Lower lobe of right lung (tissue), 2 donors: ENCODE data around the gene GABPB1. TPM values are rescaled to one million over a fixed set of nuclear protein-coding genes. Genes with fewer than 3 reads are reported as not detected.
"Not testable (repeated sequence)": the region's sequence is repeated elsewhere in the genome, so short reads cannot be mapped to it uniquely, and the experiment has no call there.

Experiments used
- ATAC-seq, 2 donors: fragments of 200-7000 bp; cut with Tn5 transposase; one replicate each; pipeline ENCODE4 v1.9.1; 2020 to 2022; ENCODE audit warnings: mild to moderate bottlenecking in 2 of 2, moderate library complexity in 2 of 2
- DNase-seq: peaks from one replicate; pipeline ENCODE4 v3.0.0-alpha.2; 2020
- H3K27ac ChIP-seq: fragments of 200-600 bp; one replicate; pipeline ENCODE4 v1.8.0; 2022
- H3K27me3 ChIP-seq: fragments of 200-600 bp; one replicate; pipeline ENCODE4 v1.8.0; 2022; ENCODE audit warnings: low read depth
- H3K36me3 ChIP-seq: fragments of 200-600 bp; one replicate; pipeline ENCODE4 v1.8.0; 2022; ENCODE audit warnings: mild to moderate bottlenecking
- H3K4me1 ChIP-seq: fragments of 200-600 bp; one replicate; pipeline ENCODE4 v1.8.0; 2022
- H3K4me3 ChIP-seq: fragments of 200-600 bp; one replicate; pipeline ENCODE4 v1.8.0; 2022; ENCODE audit warnings: mild to moderate bottlenecking
- H3K9me3 ChIP-seq: fragments of 200-600 bp; one replicate; pipeline ENCODE4 v1.8.0; 2022
- CTCF ChIP-seq: fragments of 200-600 bp; IDR thresholded peaks from one replicate; pipeline ENCODE4 v1.8.0; 2022; ENCODE audit warnings: antibody characterized with exemption, mild to moderate bottlenecking
- intact Hi-C: fragments of 100-400 bp; cut with DNase I; formaldehyde crosslinking; loops from one replicate; pipeline ENCODE4 v1.11.0; 2022
- long read RNA-seq: library from polyadenylated mRNA; unstranded; transcript quantifications from one replicate; pipeline ENCODE4 v2.0.0, GENCODE V29; 2021
- total RNA-seq: library from RNA; stranded (reverse); fragmentation: NEBNext Ultra II Directional; extraction: Animal tissue kit (Norgen Biotek cat#: 25700); gene quantifications from one replicate; pipeline ENCODE4 v1.2.1, GENCODE V29; 2021
- donor health status: DM: no; HTN: yes; CAD: no; lungs with severe emphysema.

Gene GABPB1
- 17.8 TPM for total RNA-seq
- long read RNA-seq, full-length matches to known transcripts = 9 of 14 reads
- long read RNA-seq, partial matches to known transcripts = 0 of 14 reads
- long read RNA-seq, other reads (novel, unspliced or antisense) = 5 of 14 reads

- DNase-seq (peak; percentile 92), ATAC-seq (peak; percentile 88)
- Histone ChIP-seq H3K27me3 (no peaks in the 10 kb centered on the region), H3K4me3 (peak within 1 kb of the TSS; percentile 92), H3K27ac (peak within 1 kb of the TSS; percentile 100), H3K4me1 (peaks cover 50% of the 10 kb centered on the region), H3K36me3 (no peaks in the 10 kb centered on the region), H3K9me3 (no peaks in the 10 kb centered on the region)
- intact Hi-C loops = no loop called here
- TF ChIP-seq CTCF = no peak
These were observed at the start of gene GABPB1 for GRCh38 chr15:50354838-50355618. GABPB1 (minus strand) TSS chr15:50355198; CDS start chr15:50309798, 45,400 bp downstream.

DNA sequence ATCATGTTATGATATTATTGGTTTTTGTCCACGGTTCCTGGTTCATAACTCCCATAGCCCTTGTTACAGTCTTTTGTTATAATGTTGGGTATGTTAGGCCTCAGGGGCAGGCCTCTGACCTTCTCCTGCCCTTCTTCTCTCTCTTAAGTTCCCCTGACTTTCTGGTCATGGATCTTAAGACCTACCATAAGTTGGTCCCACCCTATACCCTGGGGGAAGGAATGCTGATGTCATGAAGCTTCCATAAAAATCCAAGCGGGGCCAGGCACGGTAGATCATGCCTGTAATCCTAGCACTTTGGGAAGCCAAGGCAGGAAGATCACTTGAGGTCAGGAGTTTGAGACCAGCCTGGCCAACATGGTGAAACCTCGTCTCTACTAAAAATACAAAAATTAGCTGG, 36.6 kb upstream of the GABPB1 start:
- ATAC-seq, H3K4me1 ChIP-seq, H3K4me3 ChIP-seq, H3K36me3 ChIP-seq, H3K27ac ChIP-seq, H3K9me3 ChIP-seq, H3K27me3 ChIP-seq, DNase-seq, intact Hi-C loops: not testable (repeated sequence)

GRCh38 chr15:50390554-50391264, 35.7 kb upstream of the GABPB1 start:
- TF ChIP-seq CTCF = no peak
- intact Hi-C loops = no loop called here
- H3K4me3 ChIP-seq = no peak overlapping the region
- DNase-seq = no peak
- no peak overlapping the region for H3K27ac ChIP-seq
- no peaks in the 10 kb centered on the region for H3K27me3 ChIP-seq
- H3K4me1 ChIP-seq = no peaks in the 10 kb centered on the region
- H3K36me3 ChIP-seq = no peaks in the 10 kb centered on the region
- no peaks in the 10 kb centered on the region for H3K9me3 ChIP-seq
- no peak for ATAC-seq

DNA sequence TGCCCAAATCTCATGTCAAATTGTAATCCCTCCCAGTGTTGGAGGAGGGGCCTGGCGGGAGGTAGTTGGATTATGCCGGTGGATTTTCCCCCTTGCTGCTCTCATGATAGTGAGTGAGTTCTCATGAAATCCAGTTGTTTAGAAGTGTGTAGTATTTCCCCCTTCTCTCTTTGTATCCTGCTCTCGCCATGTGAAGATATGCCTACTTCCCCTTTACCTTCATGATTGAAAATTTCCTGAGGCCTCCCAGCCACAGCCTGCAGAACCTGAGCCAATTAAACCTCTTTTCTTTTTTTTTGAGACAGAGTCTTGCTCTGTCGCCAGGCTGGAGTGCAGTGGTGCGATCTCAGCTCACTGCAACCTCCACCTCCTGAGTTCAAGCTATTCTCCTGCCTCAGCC, 27.4 kb upstream of the GABPB1 start:
- H3K36me3 ChIP-seq, H3K9me3 ChIP-seq, H3K27me3 ChIP-seq, ATAC-seq, H3K27ac ChIP-seq, H3K4me3 ChIP-seq, intact Hi-C loops, H3K4me1 ChIP-seq, DNase-seq: not testable (repeated sequence)

DNA sequence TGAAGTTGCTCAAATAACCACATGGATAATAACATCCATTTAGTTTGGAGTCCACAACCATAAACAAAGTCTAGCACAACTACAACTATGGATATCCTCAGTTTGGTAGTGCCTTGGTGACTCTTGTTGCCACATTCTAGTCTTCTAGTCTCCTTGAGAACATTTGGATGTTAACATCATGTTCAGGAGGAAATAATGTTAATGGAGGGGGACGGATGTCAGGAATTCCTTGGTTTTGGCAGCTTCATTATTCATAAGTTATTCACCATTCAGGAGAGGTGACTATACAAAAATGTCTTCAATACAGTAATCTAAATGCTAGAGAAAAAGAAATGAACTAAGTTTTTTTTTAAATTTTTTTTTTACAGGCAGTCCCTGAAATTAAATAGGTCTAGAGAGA, 26.4 kb upstream of the GABPB1 start:
- DNase-seq = no peak
- TF ChIP-seq CTCF = no peak

GRCh38 chr15:50380089-50380488, 25.1 kb upstream of the GABPB1 start:
- Histone ChIP-seq H3K36me3 (no peaks in the 10 kb centered on the region), H3K4me1 (no peaks in the 10 kb centered on the region), H3K9me3 (no peaks in the 10 kb centered on the region), H3K27ac (no peak overlapping the region), H3K27me3 (no peaks in the 10 kb centered on the region), H3K4me3 (no peak overlapping the region)
- intact Hi-C loops = no loop called here
- ATAC-seq (no peak), DNase-seq (no peak)
- no peak for TF ChIP-seq CTCF

More for the DNA sequence above, 26.4 kb upstream of the GABPB1 start:
- H3K4me3 ChIP-seq = no peak overlapping the region
- intact Hi-C loops = no loop called here
- no peak for ATAC-seq
- H3K9me3 ChIP-seq = no peaks in the 10 kb centered on the region
- H3K27me3 ChIP-seq = no peaks in the 10 kb centered on the region
- no peaks in the 10 kb centered on the region for H3K4me1 ChIP-seq
- H3K36me3 ChIP-seq = no peaks in the 10 kb centered on the region
- H3K27ac ChIP-seq = no peak overlapping the region

DNA sequence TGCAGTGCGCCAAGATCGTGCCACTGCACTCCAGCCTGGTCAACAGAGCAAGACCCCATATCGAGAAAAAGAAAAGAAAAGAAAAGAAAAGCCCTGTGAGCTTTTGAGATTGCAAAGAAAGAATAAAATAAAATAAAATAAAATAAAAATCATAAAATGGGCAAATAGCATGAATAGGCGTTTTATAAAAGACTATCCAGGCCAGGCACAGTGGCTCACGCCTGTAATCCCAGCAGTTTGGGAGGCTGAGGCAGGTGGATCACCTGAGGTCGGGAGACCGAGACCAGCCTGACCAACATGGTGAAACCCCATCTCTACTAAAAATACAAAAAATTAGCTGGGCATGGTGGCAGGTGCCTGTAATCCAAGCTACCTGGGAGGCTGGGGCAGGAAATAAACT, 24.4 kb upstream of the GABPB1 start:
- DNase-seq, ATAC-seq, H3K36me3 ChIP-seq, H3K4me1 ChIP-seq, H3K9me3 ChIP-seq, intact Hi-C loops, H3K4me3 ChIP-seq, H3K27me3 ChIP-seq, H3K27ac ChIP-seq: not testable (repeated sequence)
